GM06990 (cell line): ENCODE data around the gene ARID1A.

Experiments
- DNase-seq: peaks from one replicate; pipeline ENCODE4 v3.0.0-alpha.2; 2011; ENCODE audit not compliant: insufficient read length; ENCODE audit errors: extremely low read depth
- H3K27me3 ChIP-seq: replicated peaks from 2 replicates; pipeline ENCODE4 v1.6.0; 2011; ENCODE audit warnings: low read length; ENCODE audit not compliant: control insufficient read depth, insufficient read depth
- H3K36me3 ChIP-seq: 2 replicates; pipeline ENCODE4 v1.5.1; 2011; ENCODE audit warnings: low read length; ENCODE audit not compliant: control insufficient read depth, insufficient read depth
- H3K4me3 ChIP-seq: replicated peaks from 2 replicates; pipeline ENCODE4 v1.5.1; 2011; ENCODE audit warnings: low read depth, mild to moderate bottlenecking, control low read depth, low read length
- TF ChIP-seq, protein P1 (sequence below): IDR thresholded peaks from 2 replicates; pipeline ENCODE4 v1.5.1; 2011; ENCODE audit warnings: low read length, control low read depth, mild to moderate bottlenecking, inconsistent platforms; ENCODE audit not compliant: insufficient read depth, poor library complexity, severe bottlenecking

ARID1A gene

GRCh38 chr1:26743426-26744059, 47.7 kb downstream of the ARID1A start:
- DNase-seq: no peak
- Histone ChIP-seq H3K4me3 (no peak overlapping the region), H3K36me3 (peaks cover 10% of the 10 kb centered on the region), H3K27me3 (no peaks in the 10 kb centered on the region)
- TF ChIP-seq, protein P1, sequence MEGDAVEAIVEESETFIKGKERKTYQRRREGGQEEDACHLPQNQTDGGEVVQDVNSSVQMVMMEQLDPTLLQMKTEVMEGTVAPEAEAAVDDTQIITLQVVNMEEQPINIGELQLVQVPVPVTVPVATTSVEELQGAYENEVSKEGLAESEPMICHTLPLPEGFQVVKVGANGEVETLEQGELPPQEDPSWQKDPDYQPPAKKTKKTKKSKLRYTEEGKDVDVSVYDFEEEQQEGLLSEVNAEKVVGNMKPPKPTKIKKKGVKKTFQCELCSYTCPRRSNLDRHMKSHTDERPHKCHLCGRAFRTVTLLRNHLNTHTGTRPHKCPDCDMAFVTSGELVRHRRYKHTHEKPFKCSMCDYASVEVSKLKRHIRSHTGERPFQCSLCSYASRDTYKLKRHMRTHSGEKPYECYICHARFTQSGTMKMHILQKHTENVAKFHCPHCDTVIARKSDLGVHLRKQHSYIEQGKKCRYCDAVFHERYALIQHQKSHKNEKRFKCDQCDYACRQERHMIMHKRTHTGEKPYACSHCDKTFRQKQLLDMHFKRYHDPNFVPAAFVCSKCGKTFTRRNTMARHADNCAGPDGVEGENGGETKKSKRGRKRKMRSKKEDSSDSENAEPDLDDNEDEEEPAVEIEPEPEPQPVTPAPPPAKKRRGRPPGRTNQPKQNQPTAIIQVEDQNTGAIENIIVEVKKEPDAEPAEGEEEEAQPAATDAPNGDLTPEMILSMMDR: no peak

GRCh38 chr1:26744075-26744959, 48.5 kb downstream of the ARID1A start:
- Histone ChIP-seq H3K4me3 (peak overlapping the region; percentile 8), H3K36me3 (peaks cover 12% of the 10 kb centered on the region), H3K27me3 (no peaks in the 10 kb centered on the region)
- TF ChIP-seq, protein P1: no peak
- peak; percentile 74 for DNase-seq

DNA sequence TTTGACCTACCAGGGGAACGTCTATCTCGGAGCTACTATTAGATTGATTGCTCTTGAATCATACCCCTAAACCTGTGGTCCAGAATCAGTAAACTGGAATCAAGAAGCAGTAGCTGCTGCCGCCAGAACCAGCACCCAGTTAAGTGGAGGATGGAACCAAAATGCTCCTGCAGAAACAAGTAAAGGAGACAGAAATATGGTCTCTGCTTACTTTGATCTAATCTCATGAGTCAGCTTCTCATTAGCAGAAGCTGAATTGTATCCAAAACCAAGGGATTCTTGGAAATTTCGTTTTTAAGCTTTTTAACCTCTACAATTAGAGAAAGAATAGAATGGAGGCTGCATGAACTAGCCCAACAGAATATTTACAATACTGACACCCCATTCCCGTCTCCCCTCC, 49.4 kb downstream of the ARID1A start:
- no peaks in the 10 kb centered on the region for H3K27me3 ChIP-seq
- TF ChIP-seq, protein P1: no peak
- DNase-seq: no peak
- peaks cover 20% of the 10 kb centered on the region for H3K36me3 ChIP-seq
- H3K4me3 ChIP-seq: no peak overlapping the region

DNA sequence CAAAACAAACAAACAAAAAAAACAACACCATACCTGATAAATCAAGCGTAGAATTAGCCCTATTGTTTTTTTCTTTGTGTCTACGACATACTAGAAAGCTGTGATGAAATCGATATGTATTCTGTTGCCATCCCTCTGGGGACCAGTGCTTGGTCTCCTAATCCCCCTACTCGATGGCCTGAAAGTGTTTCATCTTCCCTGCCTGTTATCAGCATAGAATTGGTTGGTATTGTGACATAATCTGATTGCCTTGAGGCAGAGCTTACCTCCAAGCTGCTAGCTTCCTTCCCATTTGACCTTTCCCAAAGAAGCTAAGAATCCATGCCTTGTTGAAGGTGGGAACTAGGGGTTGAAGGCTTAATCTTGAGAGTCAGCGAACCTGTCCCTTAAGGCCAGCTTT, 51.2 kb downstream of the ARID1A start:
- DNase-seq: no peak
- H3K27me3 ChIP-seq: no peaks in the 10 kb centered on the region
- H3K36me3 ChIP-seq: peaks cover 21% of the 10 kb centered on the region
- no peak overlapping the region for H3K4me3 ChIP-seq
- TF ChIP-seq, protein P1: no peak

- no peaks in the 10 kb centered on the region for H3K27me3 ChIP-seq
- H3K36me3 ChIP-seq: peaks cover 23% of the 10 kb centered on the region
- DNase-seq: no peak
- no peak overlapping the region for H3K4me3 ChIP-seq
- TF ChIP-seq, protein P1: no peak
These were observed 52.5 kb downstream of the ARID1A start for GRCh38 chr1:26748351-26748750.
